Loucy (cell line): ENCODE measurements around the gene PIGS.
A peak's percentile ranks its signal among the peaks of the same experiment; 100 is the strongest.

Experiments used
- H2AFZ ChIP-seq: fragments of 200-600 bp; sonication (generic); 2 replicates; pipeline ENCODE4 v1.6.0; 2016; ENCODE audit warnings: antibody characterized with exemption, mild to moderate bottlenecking, low read length, moderate library complexity
- H3F3A ChIP-seq: fragments of 200-600 bp; 2 replicates; pipeline ENCODE4 v1.6.0; 2016; ENCODE audit warnings: antibody characterized with exemption, low read depth, mild to moderate bottlenecking
- H3K27me3 ChIP-seq: fragments of 200-600 bp; sonication (generic); 2 replicates; pipeline ENCODE4 v1.6.1; 2014; ENCODE audit warnings: low read length, mild to moderate bottlenecking; ENCODE audit not compliant: insufficient read depth, poor library complexity, severe bottlenecking
- H3K36me3 ChIP-seq: fragments of 200-600 bp; sonication (generic); 2 replicates; pipeline ENCODE4 v1.6.1; 2016; ENCODE audit warnings: low read length; ENCODE audit not compliant: insufficient read depth
- H3K4me1 ChIP-seq: fragments of 200-600 bp; sonication (generic); 2 replicates; pipeline ENCODE4 v1.5.1; 2014; ENCODE audit warnings: low read length, mild to moderate bottlenecking; ENCODE audit not compliant: insufficient read depth, poor library complexity, severe bottlenecking
- H3K4me2 ChIP-seq: fragments of 200-600 bp; sonication (generic); 2 replicates; pipeline ENCODE4 v1.6.0; 2014; ENCODE audit warnings: antibody characterized with exemption, low read length, low read depth, mild to moderate bottlenecking; ENCODE audit not compliant: poor library complexity, severe bottlenecking
- H3K4me3 ChIP-seq: fragments of 200-600 bp; sonication (generic); 2 replicates; pipeline ENCODE4 v1.5.1; 2014; ENCODE audit warnings: low read length, mild to moderate bottlenecking, mixed read lengths; ENCODE audit not compliant: poor library complexity, severe bottlenecking
- H3K79me2 ChIP-seq: fragments of 200-600 bp; sonication (generic); 2 replicates; pipeline ENCODE4 v1.6.1; 2014; ENCODE audit warnings: low read length; ENCODE audit not compliant: insufficient read depth
- H3K9ac ChIP-seq: fragments of 200-600 bp; sonication (generic); 2 replicates; pipeline ENCODE4 v1.6.0; 2014; ENCODE audit warnings: mild to moderate bottlenecking, low read depth, low read length, moderate library complexity; ENCODE audit not compliant: poor library complexity, severe bottlenecking
- H3K9me2 ChIP-seq: fragments of 200-600 bp; sonication (generic); replicated peaks from 2 replicates; pipeline ENCODE4 v1.6.1; 2016; ENCODE audit warnings: low read depth, low read length, mixed read lengths
- H3K9me3 ChIP-seq: fragments of 200-600 bp; sonication (generic); 2 replicates; pipeline ENCODE4 v1.6.1; 2014; ENCODE audit warnings: mild to moderate bottlenecking, antibody characterized with exemption, low read length, low read depth; ENCODE audit not compliant: insufficient read depth
- H4K20me1 ChIP-seq: fragments of 200-600 bp; sonication (generic); 2 replicates; pipeline ENCODE4 v1.6.0; 2014; ENCODE audit warnings: antibody characterized with exemption, low read length, mild to moderate bottlenecking; ENCODE audit not compliant: insufficient read depth, poor library complexity, severe bottlenecking
- CTCF ChIP-seq: fragments of 200-600 bp; sonication (generic); conservative IDR thresholded peaks from 2 replicates; pipeline ENCODE4 v1.5.1; 2014; ENCODE audit warnings: mild to moderate bottlenecking, antibody characterized with exemption, low read length
- EZH2phosphoT487 ChIP-seq: fragments of 200-600 bp; IDR thresholded peaks from 2 replicates; pipeline ENCODE4 v1.6.1; 2018; ENCODE audit warnings: antibody characterized with exemption, mild to moderate bottlenecking, moderate library complexity, borderline replicate concordance

Gene PIGS

GRCh38 chr17:28569446-28569845, 1.9 kb downstream of the PIGS start:
- Histone ChIP-seq H3K27me3 (no peaks in the 10 kb centered on the region), H3K9me3 (no peaks in the 10 kb centered on the region), H3K4me2 (peak overlapping the region; percentile 85), H3K9me2 (no peaks in the 10 kb centered on the region), H3F3A (no peaks in the 10 kb centered on the region), H3K36me3 (no peaks in the 10 kb centered on the region; the same call in 1 of the 2 replicates), H2AFZ (no peak overlapping the region), H3K79me2 (peaks cover 62% of the 10 kb centered on the region), H3K4me3 (peak overlapping the region; percentile 93), H4K20me1 (peaks cover 19% of the 10 kb centered on the region), H3K4me1 (peaks cover 50% of the 10 kb centered on the region), H3K9ac (peak overlapping the region; percentile 84)
- TF ChIP-seq EZH2phosphoT487 = no peak
- TF ChIP-seq CTCF = no peak

DNA sequence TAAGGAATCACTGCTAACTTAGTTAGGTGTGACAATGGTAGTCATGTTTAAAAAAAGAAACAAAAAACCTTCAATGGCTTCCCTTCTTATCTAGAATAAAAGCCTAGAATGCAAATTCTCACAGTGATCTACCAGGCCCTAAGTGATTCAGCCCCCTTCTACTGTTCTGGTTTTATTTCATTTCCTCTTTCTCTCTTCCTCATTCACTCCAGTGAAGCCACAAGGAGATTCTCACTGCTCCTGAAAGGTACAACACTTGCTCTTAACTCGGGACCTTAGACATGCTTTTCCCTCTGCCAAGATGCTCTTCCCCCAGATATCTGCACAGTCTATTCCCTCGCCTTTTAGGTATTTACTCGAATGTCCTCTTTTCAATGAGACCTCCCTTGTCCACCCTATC, 3.7 kb downstream of the PIGS start:
- Histone ChIP-seq H2AFZ (no peak overlapping the region), H3K4me1 (peaks cover 50% of the 10 kb centered on the region), H3K9ac (no peak overlapping the region), H3K36me3 (peaks cover 10% of the 10 kb centered on the region; the same call in 1 of the 2 replicates), H3K4me2 (peak overlapping the region; percentile 85), H3K9me2 (no peaks in the 10 kb centered on the region), H3K79me2 (peaks cover 68% of the 10 kb centered on the region), H3K4me3 (peak overlapping the region; percentile 21), H3K9me3 (no peaks in the 10 kb centered on the region), H4K20me1 (peaks cover 19% of the 10 kb centered on the region), H3K27me3 (no peaks in the 10 kb centered on the region), H3F3A (no peaks in the 10 kb centered on the region)
- TF ChIP-seq CTCF (no peak), EZH2phosphoT487 (no peak)

GRCh38 chr17:28563475-28563874, 7.8 kb downstream of the PIGS start:
- Histone ChIP-seq H2AFZ (no peak overlapping the region), H3K36me3 (peaks cover 37% of the 10 kb centered on the region; the same call in 1 of the 2 replicates), H3K4me2 (no peak overlapping the region), H3K79me2 (peaks cover 41% of the 10 kb centered on the region), H3K9me2 (no peaks in the 10 kb centered on the region), H3K9ac (no peak overlapping the region), H3K27me3 (no peaks in the 10 kb centered on the region), H3K4me3 (no peak overlapping the region), H4K20me1 (peaks cover 7% of the 10 kb centered on the region), H3F3A (no peaks in the 10 kb centered on the region), H3K4me1 (peaks cover 23% of the 10 kb centered on the region), H3K9me3 (no peaks in the 10 kb centered on the region)
- TF ChIP-seq EZH2phosphoT487 (no peak), CTCF (no peak)
